HepG2 (cell line): ENCODE data around the gene PRDX3. TPM values are rescaled to one million over a fixed set of nuclear protein-coding genes. Genes with fewer than 3 reads are reported as not detected.
A peak's percentile ranks its signal among the peaks of the same experiment; 100 is the strongest.

Experiments
- ATAC-seq: fragments of 200-7000 bp; cut with Tn5 transposase; 3 replicates; pipeline ENCODE4 v1.9.1; 2020; ENCODE audit warnings: mild to moderate bottlenecking, moderate library complexity
- BruUV-seq: library from RNA; stranded (reverse); fragments of 400-500 nt; replicated peaks from 2 replicates; lab custom pipeline; 2021; lab: Mats Ljungman, UMichigan
- CTCF ChIA-PET: fragments of 300-600 bp; formaldehyde crosslinking; extraction: SDS; loops from one replicate; lab custom pipeline; 2021; ENCODE audit warnings: low total read pairs, inconsistent platforms, low intra/inter-chr PET ratio; lab: Yijun Ruan, JAX
- POLR2A ChIA-PET: fragments of 350-600 bp; sonication (Branson Sonifier 250); formaldehyde crosslinking; loops from one replicate; lab custom pipeline; 2020; ENCODE audit warnings: antibody characterized with exemption, inconsistent platforms; lab: Yijun Ruan, JAX
- DNase-seq: peaks from one replicate; pipeline ENCODE4 v3.0.0-alpha.2; 2015; ENCODE audit warnings: low spot score
- FAIRE-seq: peaks from 3 replicates; lab custom pipeline; 2011; peaks lifted over from hg19 to GRCh38; lab: Jason Lieb, UNC
- H2AFZ ChIP-seq: one replicate; pipeline ENCODE4 v1.6.1; 2011; ENCODE audit warnings: low read length, inconsistent platforms
- H3K27ac ChIP-seq: fragments of 300-600 bp; 3 replicates; pipeline ENCODE4 v1.8.0; 2011; ENCODE audit warnings: mixed run types, mild to moderate bottlenecking, mixed read lengths, low read length, inconsistent platforms; ENCODE audit not compliant: insufficient read depth; ENCODE audit errors: extremely low read length
- H3K27me3 ChIP-seq, 2 experiments: fragments of 200-600 bp in 1 of 2; 2 replicates in 1 of 2; 3 replicates in 1 of 2; pipeline versions ENCODE4 v1.6.0 to v1.8.0; 2011; ENCODE audit warnings: low read length in 2 of 2, mild to moderate bottlenecking in 2 of 2, moderate library complexity in 2 of 2, inconsistent platforms in 1 of 2; ENCODE audit not compliant: insufficient read depth in 2 of 2, control insufficient read depth in 1 of 2
- H3K36me3 ChIP-seq, 2 experiments: fragments of 200-600 bp in 1 of 2; replicated peaks in 1 of 2; 2 replicates in 1 of 2; 3 replicates in 1 of 2; pipeline versions ENCODE4 v1.5.1 to v1.8.0; 2011; ENCODE audit warnings: low read length in 2 of 2, inconsistent platforms in 1 of 2; ENCODE audit not compliant: insufficient read depth in 2 of 2, control insufficient read depth in 1 of 2
- H3K4me1 ChIP-seq: 2 replicates; pipeline ENCODE4 v1.5.1; 2012; ENCODE audit warnings: low read length, inconsistent platforms; ENCODE audit not compliant: insufficient read depth
- H3K4me2 ChIP-seq: 2 replicates; pipeline ENCODE4 v1.6.0; 2011; ENCODE audit warnings: low read depth, low read length, inconsistent platforms
- H3K4me3 ChIP-seq, 3 experiments: fragments of 200-600 bp in 1 of 3; sonication (generic), shearing (Covaris generic) in 1 of 3; replicated peaks in 1 of 3; 2 replicates each; pipeline ENCODE4 v1.5.1; 2011 to 2016; ENCODE audit warnings: low read length in 3 of 3, inconsistent platforms in 2 of 3, low read depth in 2 of 3, mild to moderate bottlenecking in 2 of 3, control low read depth in 1 of 3, mixed read lengths in 1 of 3; ENCODE audit not compliant: insufficient read depth in 1 of 3
- H3K79me2 ChIP-seq: one replicate; pipeline ENCODE4 v1.6.1; 2011; ENCODE audit warnings: low read length, inconsistent platforms; ENCODE audit not compliant: insufficient read depth
- H3K9ac ChIP-seq: 2 replicates; pipeline ENCODE4 v1.6.0; 2011; ENCODE audit warnings: mild to moderate bottlenecking, low read depth, low read length, inconsistent platforms; ENCODE audit not compliant: insufficient read depth
- H3K9me3 ChIP-seq: 2 replicates; pipeline ENCODE4 v1.5.1; 2012; ENCODE audit warnings: mild to moderate bottlenecking, low read length
- H4K20me1 ChIP-seq: 2 replicates; pipeline ENCODE4 v1.6.0; 2011; ENCODE audit warnings: inconsistent platforms, mild to moderate bottlenecking, low read length, moderate library complexity; ENCODE audit not compliant: insufficient read depth
- FOXC1 ChIP-seq: sonication (generic); formaldehyde crosslinking; IDR thresholded peaks from 2 replicates; pipeline ENCODE4 v1.8.0; 2022; ENCODE audit warnings: mild to moderate bottlenecking, missing genetic modification reagents, borderline replicate concordance
- GTF3A ChIP-seq: sonication (generic); formaldehyde crosslinking; conservative IDR thresholded peaks from 2 replicates; pipeline ENCODE4 v1.4.0; 2020; ENCODE audit warnings: mild to moderate bottlenecking, missing genetic modification reagents
- KDM2A ChIP-seq: sonication (generic); formaldehyde crosslinking; IDR thresholded peaks from 2 replicates; pipeline ENCODE4 v1.4.0; 2020; ENCODE audit warnings: low read depth, missing genetic modification reagents, borderline replicate concordance
- KDM4B ChIP-seq: sonication (generic); formaldehyde crosslinking; IDR thresholded peaks from 2 replicates; pipeline ENCODE4 v1.4.0; 2020; ENCODE audit warnings: missing genetic modification reagents
- RORA ChIP-seq: sonication (generic); formaldehyde crosslinking; IDR thresholded peaks from 2 replicates; pipeline ENCODE4 v1.5.0; 2020; ENCODE audit warnings: mild to moderate bottlenecking, missing genetic modification reagents, moderate library complexity
- SOX5 ChIP-seq: IDR thresholded peaks from 2 replicates; pipeline ENCODE4 v1.6.1; 2016; ENCODE audit warnings: borderline replicate concordance
- YEATS2 ChIP-seq: sonication (generic); formaldehyde crosslinking; IDR thresholded peaks from 2 replicates; pipeline ENCODE4 v1.4.0; 2020; ENCODE audit warnings: missing genetic modification reagents, borderline replicate concordance
- ZFP36 ChIP-seq: fragments of 150-350 bp; IDR thresholded peaks from 2 replicates; pipeline ENCODE4 v1.6.1; 2018; ENCODE audit warnings: borderline replicate concordance, low read length, low read depth; ENCODE audit not compliant: partially characterized antibody
- ZNF367 ChIP-seq: sonication (generic); formaldehyde crosslinking; IDR thresholded peaks from 2 replicates; pipeline ENCODE4 v1.4.0; 2020; ENCODE audit warnings: missing genetic modification reagents, borderline replicate concordance
- ZNF780A ChIP-seq: sonication (generic); formaldehyde crosslinking; IDR thresholded peaks from 2 replicates; pipeline ENCODE4 v1.8.0; 2022; ENCODE audit warnings: mild to moderate bottlenecking, missing genetic modification reagents, moderate library complexity
- ZNF800 ChIP-seq: sonication (generic); formaldehyde crosslinking; IDR thresholded peaks from 2 replicates; pipeline ENCODE4 v1.4.0; 2020; ENCODE audit warnings: missing genetic modification reagents
- ZSCAN9 ChIP-seq: IDR thresholded peaks from 2 replicates; pipeline ENCODE4 v1.6.1; 2016; ENCODE audit warnings: borderline replicate concordance
- WGBS: methylation state at CpG from one replicate; pipeline ENCODE4 v1.1.6; 2017; ENCODE audit warnings: low lambda C conversion rate; 5-methylcytosine and 5-hydroxymethylcytosine counted together
- in situ Hi-C: cut with HindIII; loops from 2 replicates; pipeline ENCODE4 v1.10.0; 2017; ENCODE audit warnings: low pct_unique_long_range_greater_than_20kb; ENCODE audit not compliant: extremely low pct_ligation_motif_present
- intact Hi-C: fragments of 100-400 bp; cut with micrococcal nuclease; formaldehyde crosslinking; loops from one replicate; pipeline ENCODE4 v1.10.0; 2022; ENCODE audit not compliant: unreplicated experiment
- polyA plus RNA-seq, 8 experiments: library from polyadenylated mRNA; depleted of rRNA in 3 of 8; stranded (reverse) in 7 of 8; unstranded in 1 of 8; fragments of >200 nt; fragmentation: Illumina TruSeq in 4 of 8; extraction: Trizol in 4 of 8; gene quantifications; 2 replicates each; pipeline versions ENCODE4 v1.2.1 to v1.2.3, GENCODE V29; 2011 to 2016; ENCODE audit warnings: low read depth in 4 of 8, missing spikeins in 1 of 8, mixed read lengths in 1 of 8; ENCODE audit not compliant: insufficient read depth in 1 of 8
- total RNA-seq, 5 experiments: library from RNA; depleted of rRNA; stranded (reverse); fragments of >200 nt; fragmentation: Illumina TruSeq; extraction: Trizol; gene quantifications; 2 replicates each; pipeline ENCODE4 v1.2.3, GENCODE V29; 2016; ENCODE audit warnings: low read depth in 1 of 5
- TF ChIP-seq, protein P1 (sequence below): sonication (generic); formaldehyde crosslinking; conservative IDR thresholded peaks from 2 replicates; pipeline ENCODE4 v1.8.0; 2022; ENCODE audit warnings: low read depth, missing genetic modification reagents
- TF ChIP-seq, protein P2 (sequence below): sonication (generic); formaldehyde crosslinking; IDR thresholded peaks from 2 replicates; pipeline ENCODE4 v1.4.0; 2020; ENCODE audit warnings: mild to moderate bottlenecking, missing genetic modification reagents, borderline replicate concordance
- TF ChIP-seq, protein P3 (sequence below): sonication (generic); formaldehyde crosslinking; IDR thresholded peaks from 2 replicates; pipeline ENCODE4 v1.5.0; 2020; ENCODE audit warnings: missing genetic modification reagents

The PRDX3 gene
- total and polyA plus RNA-seq, 2 of the 13 experiments (the other 11 are each of a cell fraction or from before 2014, with no cell fraction given): 407 to 565 TPM

DNA sequence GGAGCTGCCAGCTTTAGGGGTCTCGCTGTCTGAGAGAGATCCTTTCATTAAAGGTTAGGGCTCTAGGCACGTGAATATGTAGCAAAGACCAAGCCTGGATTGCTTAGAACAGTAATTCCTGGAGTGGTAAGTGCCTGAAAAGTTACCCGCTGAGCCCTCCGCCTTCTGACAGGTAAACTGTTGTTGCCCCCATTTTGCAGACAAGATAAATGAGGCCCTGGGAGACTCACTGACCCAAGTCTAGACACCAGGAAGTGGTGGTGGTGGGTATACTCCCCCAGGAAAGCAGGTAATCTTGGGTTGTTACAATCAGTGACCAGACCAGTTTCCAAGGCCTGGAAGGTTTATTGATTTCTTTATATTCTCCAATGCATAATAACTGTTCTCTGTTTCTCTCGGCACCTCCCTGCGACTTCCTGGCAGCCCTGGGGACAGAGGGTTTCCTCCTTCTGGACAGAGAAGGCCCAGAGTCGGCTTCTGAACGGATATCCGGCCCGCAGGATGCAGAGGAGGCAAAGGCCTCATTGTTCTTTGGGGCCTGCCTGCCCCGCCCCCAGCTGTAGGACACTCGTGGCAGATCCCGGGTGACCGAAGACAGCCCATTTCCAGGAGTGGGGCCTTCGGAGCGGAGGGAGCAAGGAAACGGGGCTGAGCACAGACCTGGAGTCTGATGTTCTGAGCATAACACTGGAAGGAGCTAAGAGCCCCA lies 27.4 kb upstream of the PRDX3 start:
- TSS peak; percentile 91 for BruUV-seq
- intact Hi-C loops: loop anchor here (1.0 kb wide), 1 partner anchor 211 kb away; no protein-coding TSS in a partner anchor
- Histone ChIP-seq H3K4me3 (peak overlapping the region; percentile 58 to 97 (median 75)), H3K36me3 (no peaks in the 10 kb centered on the region), H4K20me1 (no peaks in the 10 kb centered on the region), H3K27me3 (no peaks in the 10 kb centered on the region; a peak in 2 of 5 replicates), H3K9me3 (no peaks in the 10 kb centered on the region), H3K27ac (peak overlapping the region; percentile 93), H3K4me1 (peaks cover 58% of the 10 kb centered on the region), H3K9ac (peak overlapping the region; percentile 83), H2AFZ (peak overlapping the region; percentile 30), H3K4me2 (peak overlapping the region; percentile 87), H3K79me2 (peaks cover 31% of the 10 kb centered on the region)
- FAIRE-seq (peak; percentile 71), ATAC-seq (peak; percentile 61), DNase-seq (peak; percentile 83)
- in situ Hi-C loops: no loop called here
- ChIA-PET POLR2A (interaction anchor here (0.6 to 5.2 kb wide), 26 partner anchors 8 to 293 kb away, joined by 3 to 51 read pairs (median 4); no protein-coding TSS in a partner anchor), CTCF (interaction anchor here (1.2 to 2.5 kb wide), 4 partner anchors 65 to 338 kb away, joined by 3 to 14 read pairs (median 6); no protein-coding TSS in a partner anchor)
- 21% methylated on average over 17 of the region's 17 CpGs for WGBS
- TF ChIP-seq RORA: no peak
- TF ChIP-seq SOX5 (CRISPR knock-in tag): peak; percentile 81
- TF ChIP-seq, protein P1, sequence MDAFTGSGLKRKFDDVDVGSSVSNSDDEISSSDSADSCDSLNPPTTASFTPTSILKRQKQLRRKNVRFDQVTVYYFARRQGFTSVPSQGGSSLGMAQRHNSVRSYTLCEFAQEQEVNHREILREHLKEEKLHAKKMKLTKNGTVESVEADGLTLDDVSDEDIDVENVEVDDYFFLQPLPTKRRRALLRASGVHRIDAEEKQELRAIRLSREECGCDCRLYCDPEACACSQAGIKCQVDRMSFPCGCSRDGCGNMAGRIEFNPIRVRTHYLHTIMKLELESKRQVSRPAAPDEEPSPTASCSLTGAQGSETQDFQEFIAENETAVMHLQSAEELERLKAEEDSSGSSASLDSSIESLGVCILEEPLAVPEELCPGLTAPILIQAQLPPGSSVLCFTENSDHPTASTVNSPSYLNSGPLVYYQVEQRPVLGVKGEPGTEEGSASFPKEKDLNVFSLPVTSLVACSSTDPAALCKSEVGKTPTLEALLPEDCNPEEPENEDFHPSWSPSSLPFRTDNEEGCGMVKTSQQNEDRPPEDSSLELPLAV (CRISPR knock-in tag): no peak
- TF ChIP-seq, protein P2, sequence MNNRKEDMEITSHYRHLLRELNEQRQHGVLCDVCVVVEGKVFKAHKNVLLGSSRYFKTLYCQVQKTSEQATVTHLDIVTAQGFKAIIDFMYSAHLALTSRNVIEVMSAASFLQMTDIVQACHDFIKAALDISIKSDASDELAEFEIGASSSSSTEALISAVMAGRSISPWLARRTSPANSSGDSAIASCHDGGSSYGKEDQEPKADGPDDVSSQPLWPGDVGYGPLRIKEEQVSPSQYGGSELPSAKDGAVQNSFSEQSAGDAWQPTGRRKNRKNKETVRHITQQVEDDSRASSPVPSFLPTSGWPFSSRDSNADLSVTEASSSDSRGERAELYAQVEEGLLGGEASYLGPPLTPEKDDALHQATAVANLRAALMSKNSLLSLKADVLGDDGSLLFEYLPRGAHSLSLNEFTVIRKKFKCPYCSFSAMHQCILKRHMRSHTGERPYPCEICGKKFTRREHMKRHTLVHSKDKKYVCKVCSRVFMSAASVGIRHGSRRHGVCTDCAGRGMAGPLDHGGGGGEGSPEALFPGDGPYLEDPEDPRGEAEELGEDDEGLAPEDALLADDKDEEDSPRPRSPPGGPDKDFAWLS (CRISPR knock-in tag): no peak
- TF ChIP-seq ZNF780A (CRISPR knock-in tag): no peak
- TF ChIP-seq, protein P3, sequence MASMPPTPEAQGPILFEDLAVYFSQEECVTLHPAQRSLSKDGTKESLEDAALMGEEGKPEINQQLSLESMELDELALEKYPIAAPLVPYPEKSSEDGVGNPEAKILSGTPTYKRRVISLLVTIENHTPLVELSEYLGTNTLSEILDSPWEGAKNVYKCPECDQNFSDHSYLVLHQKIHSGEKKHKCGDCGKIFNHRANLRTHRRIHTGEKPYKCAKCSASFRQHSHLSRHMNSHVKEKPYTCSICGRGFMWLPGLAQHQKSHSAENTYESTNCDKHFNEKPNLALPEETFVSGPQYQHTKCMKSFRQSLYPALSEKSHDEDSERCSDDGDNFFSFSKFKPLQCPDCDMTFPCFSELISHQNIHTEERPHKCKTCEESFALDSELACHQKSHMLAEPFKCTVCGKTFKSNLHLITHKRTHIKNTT: no peak
- TF ChIP-seq ZNF800 (CRISPR knock-in tag): no peak
- no peak for TF ChIP-seq KDM4B
- TF ChIP-seq ZFP36: no peak
- no peak for TF ChIP-seq GTF3A (CRISPR knock-in tag)
- TF ChIP-seq ZNF367 (CRISPR knock-in tag): no peak
- TF ChIP-seq YEATS2 (CRISPR knock-in tag): peak; percentile 77
- peak; percentile 23; the same call in 1 of the 2 replicates for TF ChIP-seq FOXC1
- peak; percentile 64; the same call in 1 of the 2 replicates for TF ChIP-seq KDM2A (CRISPR knock-in tag)
- TF ChIP-seq ZSCAN9 (CRISPR knock-in tag): 0 out of 2 replicates have a peak, but pooled peaks have one; percentile 54
